H1 (cell line): ENCODE results near the gene TMEM258. TPM values are rescaled to one million over a fixed set of nuclear protein-coding genes. Genes with fewer than 3 reads are reported as not detected.

Experiments
- BCL11A ChIP-seq, 2 experiments: IDR thresholded peaks; one replicate each; pipeline ENCODE4 v1.6.1; 2011; ENCODE audit warnings: low read depth in 2 of 2, low read length in 2 of 2, mild to moderate bottlenecking in 2 of 2
- EP300 ChIP-seq, 2 experiments: IDR thresholded peaks; 1 replicate in 1 of 2; 2 replicates in 1 of 2; pipeline ENCODE4 v1.6.1; 2011 to 2012; ENCODE audit warnings: low read depth in 2 of 2, low read length in 2 of 2, mild to moderate bottlenecking in 2 of 2, borderline replicate concordance in 1 of 2, inconsistent platforms in 1 of 2, moderate library complexity in 1 of 2
- POLR2AphosphoS5 ChIP-seq: IDR thresholded peaks from 2 replicates; pipeline ENCODE4 v1.6.1; 2011; ENCODE audit warnings: low read depth, low read length
- SIX5 ChIP-seq: IDR thresholded peaks from 2 replicates; pipeline ENCODE4 v1.6.1; 2011; ENCODE audit warnings: mild to moderate bottlenecking, low read depth, low read length
- TBP ChIP-seq: IDR thresholded peaks from 2 replicates; pipeline ENCODE4 v1.6.1; 2011; ENCODE audit warnings: low read depth, low read length, improper control_type of control experiment
- TEAD4 ChIP-seq: IDR thresholded peaks from 2 replicates; pipeline ENCODE4 v1.6.1; 2012; ENCODE audit warnings: low read depth, low read length, inconsistent platforms, mixed read lengths
- polyA plus RNA-seq, 7 experiments: library from polyadenylated mRNA; depleted of rRNA in 3 of 7; stranded (reverse) in 5 of 7; unstranded in 2 of 7; fragments of >200 nt in 5 of 7; fragments of 200-250 nt in 2 of 7; gene quantifications; 1 replicate in 5 of 7; 2 replicates in 1 of 7; 4 replicates in 1 of 7; pipeline versions ENCODE4 v1.2.1 to v1.2.3, GENCODE V29; 2011 to 2013; ENCODE audit warnings: missing spikeins in 2 of 7, mixed read lengths in 2 of 7
- total RNA-seq: library from RNA; stranded (reverse); fragmentation: NEBNext Ultra II Directional; extraction: Animal tissue kit (Norgen Biotek cat#: 25700); gene quantifications from 2 replicates; pipeline ENCODE4 v1.2.1, GENCODE V29; 2021
- TF ChIP-seq, protein P1 (sequence below): fragments of 300-600 bp; sonication (generic); IDR thresholded peaks from 2 replicates; pipeline ENCODE4 v1.7.1; 2012; ENCODE audit warnings: low read length, moderate library complexity, mild to moderate bottlenecking, inconsistent platforms; ENCODE audit not compliant: insufficient replicate concordance
- TF ChIP-seq, protein P2 (sequence below): IDR thresholded peaks from 2 replicates; pipeline ENCODE4 v1.6.1; 2012; ENCODE audit warnings: inconsistent platforms

The TMEM258 gene
- total and polyA plus RNA-seq, 2 of the 8 experiments (the other 6 are each of a cell fraction or from before 2014, with no cell fraction given) = 186 to 759 TPM

DNA sequence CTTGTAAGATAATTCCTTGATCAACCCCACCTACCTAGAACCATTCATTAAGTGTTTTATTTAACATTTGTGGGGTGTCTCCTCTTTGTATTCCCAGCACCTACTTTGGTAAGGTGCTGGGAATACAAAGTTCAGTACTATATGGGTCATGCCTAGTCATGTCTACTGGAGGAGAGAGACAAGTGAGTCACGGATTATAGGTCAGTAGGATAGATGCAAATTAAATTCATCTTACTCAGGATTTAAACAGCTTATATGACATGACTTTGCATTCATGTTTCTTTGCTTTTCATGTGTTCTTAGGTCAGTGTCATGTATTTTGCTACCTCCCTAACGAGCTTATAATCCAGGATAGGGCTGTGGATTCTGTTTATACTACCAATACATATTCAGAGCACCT is 27.8 kb upstream of the TMEM258 start (continued):
- TF ChIP-seq, protein P1, sequence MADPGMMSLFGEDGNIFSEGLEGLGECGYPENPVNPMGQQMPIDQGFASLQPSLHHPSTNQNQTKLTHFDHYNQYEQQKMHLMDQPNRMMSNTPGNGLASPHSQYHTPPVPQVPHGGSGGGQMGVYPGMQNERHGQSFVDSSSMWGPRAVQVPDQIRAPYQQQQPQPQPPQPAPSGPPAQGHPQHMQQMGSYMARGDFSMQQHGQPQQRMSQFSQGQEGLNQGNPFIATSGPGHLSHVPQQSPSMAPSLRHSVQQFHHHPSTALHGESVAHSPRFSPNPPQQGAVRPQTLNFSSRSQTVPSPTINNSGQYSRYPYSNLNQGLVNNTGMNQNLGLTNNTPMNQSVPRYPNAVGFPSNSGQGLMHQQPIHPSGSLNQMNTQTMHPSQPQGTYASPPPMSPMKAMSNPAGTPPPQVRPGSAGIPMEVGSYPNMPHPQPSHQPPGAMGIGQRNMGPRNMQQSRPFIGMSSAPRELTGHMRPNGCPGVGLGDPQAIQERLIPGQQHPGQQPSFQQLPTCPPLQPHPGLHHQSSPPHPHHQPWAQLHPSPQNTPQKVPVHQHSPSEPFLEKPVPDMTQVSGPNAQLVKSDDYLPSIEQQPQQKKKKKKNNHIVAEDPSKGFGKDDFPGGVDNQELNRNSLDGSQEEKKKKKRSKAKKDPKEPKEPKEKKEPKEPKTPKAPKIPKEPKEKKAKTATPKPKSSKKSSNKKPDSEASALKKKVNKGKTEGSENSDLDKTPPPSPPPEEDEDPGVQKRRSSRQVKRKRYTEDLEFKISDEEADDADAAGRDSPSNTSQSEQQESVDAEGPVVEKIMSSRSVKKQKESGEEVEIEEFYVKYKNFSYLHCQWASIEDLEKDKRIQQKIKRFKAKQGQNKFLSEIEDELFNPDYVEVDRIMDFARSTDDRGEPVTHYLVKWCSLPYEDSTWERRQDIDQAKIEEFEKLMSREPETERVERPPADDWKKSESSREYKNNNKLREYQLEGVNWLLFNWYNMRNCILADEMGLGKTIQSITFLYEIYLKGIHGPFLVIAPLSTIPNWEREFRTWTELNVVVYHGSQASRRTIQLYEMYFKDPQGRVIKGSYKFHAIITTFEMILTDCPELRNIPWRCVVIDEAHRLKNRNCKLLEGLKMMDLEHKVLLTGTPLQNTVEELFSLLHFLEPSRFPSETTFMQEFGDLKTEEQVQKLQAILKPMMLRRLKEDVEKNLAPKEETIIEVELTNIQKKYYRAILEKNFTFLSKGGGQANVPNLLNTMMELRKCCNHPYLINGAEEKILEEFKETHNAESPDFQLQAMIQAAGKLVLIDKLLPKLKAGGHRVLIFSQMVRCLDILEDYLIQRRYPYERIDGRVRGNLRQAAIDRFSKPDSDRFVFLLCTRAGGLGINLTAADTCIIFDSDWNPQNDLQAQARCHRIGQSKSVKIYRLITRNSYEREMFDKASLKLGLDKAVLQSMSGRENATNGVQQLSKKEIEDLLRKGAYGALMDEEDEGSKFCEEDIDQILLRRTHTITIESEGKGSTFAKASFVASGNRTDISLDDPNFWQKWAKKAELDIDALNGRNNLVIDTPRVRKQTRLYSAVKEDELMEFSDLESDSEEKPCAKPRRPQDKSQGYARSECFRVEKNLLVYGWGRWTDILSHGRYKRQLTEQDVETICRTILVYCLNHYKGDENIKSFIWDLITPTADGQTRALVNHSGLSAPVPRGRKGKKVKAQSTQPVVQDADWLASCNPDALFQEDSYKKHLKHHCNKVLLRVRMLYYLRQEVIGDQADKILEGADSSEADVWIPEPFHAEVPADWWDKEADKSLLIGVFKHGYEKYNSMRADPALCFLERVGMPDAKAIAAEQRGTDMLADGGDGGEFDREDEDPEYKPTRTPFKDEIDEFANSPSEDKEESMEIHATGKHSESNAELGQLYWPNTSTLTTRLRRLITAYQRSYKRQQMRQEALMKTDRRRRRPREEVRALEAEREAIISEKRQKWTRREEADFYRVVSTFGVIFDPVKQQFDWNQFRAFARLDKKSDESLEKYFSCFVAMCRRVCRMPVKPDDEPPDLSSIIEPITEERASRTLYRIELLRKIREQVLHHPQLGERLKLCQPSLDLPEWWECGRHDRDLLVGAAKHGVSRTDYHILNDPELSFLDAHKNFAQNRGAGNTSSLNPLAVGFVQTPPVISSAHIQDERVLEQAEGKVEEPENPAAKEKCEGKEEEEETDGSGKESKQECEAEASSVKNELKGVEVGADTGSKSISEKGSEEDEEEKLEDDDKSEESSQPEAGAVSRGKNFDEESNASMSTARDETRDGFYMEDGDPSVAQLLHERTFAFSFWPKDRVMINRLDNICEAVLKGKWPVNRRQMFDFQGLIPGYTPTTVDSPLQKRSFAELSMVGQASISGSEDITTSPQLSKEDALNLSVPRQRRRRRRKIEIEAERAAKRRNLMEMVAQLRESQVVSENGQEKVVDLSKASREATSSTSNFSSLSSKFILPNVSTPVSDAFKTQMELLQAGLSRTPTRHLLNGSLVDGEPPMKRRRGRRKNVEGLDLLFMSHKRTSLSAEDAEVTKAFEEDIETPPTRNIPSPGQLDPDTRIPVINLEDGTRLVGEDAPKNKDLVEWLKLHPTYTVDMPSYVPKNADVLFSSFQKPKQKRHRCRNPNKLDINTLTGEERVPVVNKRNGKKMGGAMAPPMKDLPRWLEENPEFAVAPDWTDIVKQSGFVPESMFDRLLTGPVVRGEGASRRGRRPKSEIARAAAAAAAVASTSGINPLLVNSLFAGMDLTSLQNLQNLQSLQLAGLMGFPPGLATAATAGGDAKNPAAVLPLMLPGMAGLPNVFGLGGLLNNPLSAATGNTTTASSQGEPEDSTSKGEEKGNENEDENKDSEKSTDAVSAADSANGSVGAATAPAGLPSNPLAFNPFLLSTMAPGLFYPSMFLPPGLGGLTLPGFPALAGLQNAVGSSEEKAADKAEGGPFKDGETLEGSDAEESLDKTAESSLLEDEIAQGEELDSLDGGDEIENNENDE = no peak
- no peak for TF ChIP-seq EP300 (IDR thresholded peaks at IDR 0.05; ENCODE audit: borderline replicate concordance in 1 of 2, low read depth in 2 of 2, low read length in 2 of 2)
- no peak for TF ChIP-seq SIX5
- TF ChIP-seq TEAD4 = no peak
- TF ChIP-seq POLR2AphosphoS5 = no peak
- no peak for TF ChIP-seq TBP
- TF ChIP-seq, protein P2, sequence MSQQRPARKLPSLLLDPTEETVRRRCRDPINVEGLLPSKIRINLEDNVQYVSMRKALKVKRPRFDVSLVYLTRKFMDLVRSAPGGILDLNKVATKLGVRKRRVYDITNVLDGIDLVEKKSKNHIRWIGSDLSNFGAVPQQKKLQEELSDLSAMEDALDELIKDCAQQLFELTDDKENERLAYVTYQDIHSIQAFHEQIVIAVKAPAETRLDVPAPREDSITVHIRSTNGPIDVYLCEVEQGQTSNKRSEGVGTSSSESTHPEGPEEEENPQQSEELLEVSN = no peak
- no peak for TF ChIP-seq BCL11A (IDR thresholded peaks at IDR 0.05; ENCODE audit: low read depth in 2 of 2, low read length in 2 of 2)
